Pons (tissue), 1 donor: Measurements from ENCODE around the gene GGA1.
"Not testable (repeated sequence)": the region's sequence is repeated elsewhere in the genome, so short reads cannot be mapped to it uniquely, and the experiment has no call there.

Source experiments
- DNase-seq: peaks from one replicate; pipeline ENCODE4 v3.0.0-alpha.2; 2016; ENCODE audit warnings: low spot score

Gene GGA1

DNA sequence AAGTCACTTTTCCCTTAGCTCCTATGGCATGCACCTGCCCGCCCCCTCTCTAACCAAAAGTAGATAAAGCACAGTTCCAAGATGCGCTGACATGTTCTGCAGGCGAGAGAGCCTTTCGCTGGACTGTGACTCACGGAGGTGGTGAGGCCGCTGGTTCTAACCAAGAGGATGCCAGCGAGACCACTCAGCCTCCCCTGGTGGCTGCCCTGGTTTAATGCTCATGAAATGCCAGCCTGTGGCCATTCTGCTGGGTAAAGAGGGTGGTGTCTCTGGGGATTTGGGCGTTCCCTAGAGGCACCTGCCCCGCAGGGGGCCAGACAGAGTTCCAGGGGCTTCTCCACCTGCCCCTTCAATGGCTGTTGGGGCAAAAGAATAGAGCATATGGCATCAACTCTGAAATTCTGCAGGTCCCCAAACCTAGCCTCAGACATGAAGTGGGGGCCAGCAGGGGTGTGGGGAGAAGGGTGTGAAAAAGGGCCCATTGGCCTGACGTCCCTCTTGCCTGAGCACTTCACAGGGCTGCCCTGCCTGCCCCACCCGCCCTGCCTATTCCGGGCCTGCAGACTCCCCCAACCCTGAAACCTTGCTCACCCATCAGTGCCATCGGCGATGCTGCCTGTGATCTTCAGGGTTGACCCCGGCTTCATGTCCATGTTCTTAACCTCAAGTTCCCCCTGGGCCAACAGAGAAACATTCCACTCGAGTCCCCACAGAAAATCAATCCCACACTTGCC is 37.2 kb upstream of the GGA1 start:
- DNase-seq = no peak

- no peak for DNase-seq
Observed at GRCh38 chr22:37571992-37572373, 36.7 kb upstream of the GGA1 start.

- DNase-seq = no peak
Observed at GRCh38 chr22:37575490-37576003, 33.1 kb upstream of the GGA1 start.

GRCh38 chr22:37578002-37578401 is 30.6 kb upstream of the GGA1 start:
- DNase-seq = no peak

- peak; percentile 53 for DNase-seq
Observed at GRCh38 chr22:37581504-37581903, 27.1 kb upstream of the GGA1 start.

DNA sequence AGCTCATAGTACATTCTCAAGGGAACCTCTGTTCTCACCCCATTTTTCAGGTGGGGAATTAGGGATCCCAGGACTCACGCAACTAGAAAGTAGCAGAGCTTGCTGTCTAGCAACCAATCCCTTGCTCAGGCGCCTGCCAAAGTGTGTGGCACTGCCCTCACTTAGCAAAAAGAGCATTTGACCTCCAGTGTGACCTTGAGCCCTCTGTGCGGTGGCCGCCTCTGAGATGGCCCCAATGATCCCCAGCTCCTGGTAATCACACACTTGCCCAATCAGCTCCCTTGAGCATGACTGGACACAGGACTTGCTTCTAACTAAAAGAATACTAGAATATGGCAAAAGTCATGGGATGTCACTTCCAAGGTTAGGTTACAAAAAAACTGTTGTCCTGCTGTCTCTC is 26.1 kb upstream of the GGA1 start:
- no peak for DNase-seq

- DNase-seq = no peak
Observed at GRCh38 chr22:37588546-37589215, 20.0 kb upstream of the GGA1 start.

GRCh38 chr22:37589636-37590035 is 19.0 kb upstream of the GGA1 start:
- no peak for DNase-seq

GRCh38 chr22:37591081-37591480 is 17.6 kb upstream of the GGA1 start:
- not testable (repeated sequence) for DNase-seq

DNA sequence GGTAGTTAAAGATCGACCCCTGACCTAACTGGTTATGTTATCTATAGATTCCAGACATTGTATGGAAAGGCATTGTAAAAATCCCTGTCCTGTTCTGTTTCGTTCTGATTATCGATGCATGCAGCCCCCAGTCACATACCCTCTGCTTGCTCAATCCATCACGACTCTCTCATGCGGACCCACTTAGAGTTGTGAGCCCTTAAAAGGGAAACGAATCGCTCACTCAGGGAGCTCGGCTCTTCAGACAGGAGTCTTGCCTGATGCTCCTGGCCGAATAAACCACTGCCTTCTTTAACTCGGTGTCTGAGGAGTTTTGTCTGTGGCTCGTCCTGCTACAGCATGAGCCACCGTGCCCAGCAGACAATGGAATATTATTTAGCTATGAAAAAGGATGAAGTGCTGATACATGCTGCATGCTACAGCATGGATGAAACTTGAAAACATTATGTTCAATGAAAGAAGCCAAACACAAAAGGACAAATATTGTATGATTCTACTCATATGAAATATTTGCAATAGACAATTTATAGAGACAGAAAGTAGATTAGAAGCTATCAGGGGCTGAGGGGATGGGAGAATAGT is 16.7 kb upstream of the GGA1 start:
- no peak for DNase-seq

- DNase-seq = no peak
Observed at GRCh38 chr22:37594237-37594636, 14.4 kb upstream of the GGA1 start.

GRCh38 chr22:37599153-37599552 is 9.5 kb upstream of the GGA1 start:
- peak; percentile 65 for DNase-seq

GRCh38 chr22:37601203-37601539 is 7.5 kb upstream of the GGA1 start:
- no peak for DNase-seq

DNA sequence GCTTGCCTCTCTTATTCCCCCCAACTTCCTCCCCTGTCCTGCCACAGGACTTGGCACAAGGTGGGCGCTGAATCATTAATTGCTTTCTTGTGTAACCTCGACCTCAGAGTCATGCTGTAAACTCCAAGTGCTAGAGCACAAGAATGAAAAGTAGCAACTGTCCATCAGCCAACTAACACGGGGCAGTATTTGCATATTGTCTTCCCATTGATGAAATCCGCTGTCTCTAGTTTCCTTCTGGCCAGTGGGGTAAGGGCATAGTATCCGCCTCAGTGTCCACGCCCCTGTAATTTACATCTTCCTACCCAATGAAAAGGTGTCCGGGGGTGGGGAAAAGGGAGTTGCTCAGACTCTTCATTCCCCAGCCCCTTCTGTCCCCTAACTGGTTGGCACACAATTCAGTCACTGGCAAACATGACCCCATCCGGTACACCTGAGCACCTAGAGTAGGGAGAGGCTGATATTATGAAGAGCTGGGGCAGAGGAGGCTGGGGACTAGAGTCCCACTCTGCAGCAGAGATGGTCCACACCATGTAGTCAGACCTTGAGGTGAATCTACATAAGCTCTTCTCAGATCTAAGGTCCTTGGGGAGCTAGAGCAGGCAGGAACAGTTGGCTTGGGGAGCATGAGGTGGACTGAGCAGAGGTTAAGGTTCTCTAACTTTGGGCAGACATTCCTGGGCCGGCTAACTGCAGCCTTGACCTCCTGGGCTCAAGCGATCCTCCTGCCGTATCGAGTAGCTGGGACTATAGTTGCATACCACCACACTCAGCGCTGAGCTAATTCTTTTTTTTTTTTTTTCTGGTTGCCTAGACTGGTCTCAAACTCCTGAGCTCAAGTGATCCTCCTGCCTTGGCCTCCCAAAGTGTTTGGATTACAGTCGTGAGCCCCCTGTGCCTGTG is 6.8 kb upstream of the GGA1 start:
- DNase-seq = no peak

DNA sequence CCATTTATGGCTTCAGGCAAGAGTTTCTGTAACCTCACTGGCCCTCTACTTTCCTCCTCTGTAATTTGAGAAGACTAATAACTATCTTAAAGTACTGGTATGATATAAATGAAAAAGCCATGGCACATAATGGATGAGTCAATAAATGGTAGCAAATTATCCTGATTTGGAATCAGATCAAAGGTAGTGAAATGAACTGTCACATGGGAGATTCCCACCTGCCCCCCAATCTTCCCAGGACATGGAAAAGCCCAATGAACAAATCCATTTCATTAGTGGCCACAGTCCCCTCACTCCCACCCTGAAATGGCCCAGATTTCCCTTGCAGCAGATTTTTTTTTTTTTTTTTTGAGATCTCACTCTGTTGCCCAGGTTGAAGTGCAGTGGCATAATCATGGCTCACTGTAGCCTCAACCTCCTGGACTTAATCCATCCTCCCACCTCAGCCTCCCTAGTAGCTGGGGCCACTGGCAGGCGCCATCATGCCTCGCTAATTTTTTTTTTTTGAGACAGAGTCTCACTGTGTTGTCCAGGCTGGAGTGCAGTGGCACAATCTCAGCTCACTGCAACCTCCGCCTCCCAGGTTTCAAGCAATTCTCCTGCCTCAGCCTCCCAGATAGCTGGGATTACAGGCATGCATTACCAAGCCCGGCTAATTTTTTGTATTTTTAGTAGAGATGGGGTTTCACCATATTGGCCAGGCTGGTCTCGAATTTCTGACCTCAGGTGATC is 5.9 kb upstream of the GGA1 start:
- not testable (repeated sequence) for DNase-seq

- DNase-seq = no peak
Observed at GRCh38 chr22:37604074-37604473, 4.6 kb upstream of the GGA1 start.

GRCh38 chr22:37604875-37605274 is 3.8 kb upstream of the GGA1 start:
- no peak for DNase-seq

DNA sequence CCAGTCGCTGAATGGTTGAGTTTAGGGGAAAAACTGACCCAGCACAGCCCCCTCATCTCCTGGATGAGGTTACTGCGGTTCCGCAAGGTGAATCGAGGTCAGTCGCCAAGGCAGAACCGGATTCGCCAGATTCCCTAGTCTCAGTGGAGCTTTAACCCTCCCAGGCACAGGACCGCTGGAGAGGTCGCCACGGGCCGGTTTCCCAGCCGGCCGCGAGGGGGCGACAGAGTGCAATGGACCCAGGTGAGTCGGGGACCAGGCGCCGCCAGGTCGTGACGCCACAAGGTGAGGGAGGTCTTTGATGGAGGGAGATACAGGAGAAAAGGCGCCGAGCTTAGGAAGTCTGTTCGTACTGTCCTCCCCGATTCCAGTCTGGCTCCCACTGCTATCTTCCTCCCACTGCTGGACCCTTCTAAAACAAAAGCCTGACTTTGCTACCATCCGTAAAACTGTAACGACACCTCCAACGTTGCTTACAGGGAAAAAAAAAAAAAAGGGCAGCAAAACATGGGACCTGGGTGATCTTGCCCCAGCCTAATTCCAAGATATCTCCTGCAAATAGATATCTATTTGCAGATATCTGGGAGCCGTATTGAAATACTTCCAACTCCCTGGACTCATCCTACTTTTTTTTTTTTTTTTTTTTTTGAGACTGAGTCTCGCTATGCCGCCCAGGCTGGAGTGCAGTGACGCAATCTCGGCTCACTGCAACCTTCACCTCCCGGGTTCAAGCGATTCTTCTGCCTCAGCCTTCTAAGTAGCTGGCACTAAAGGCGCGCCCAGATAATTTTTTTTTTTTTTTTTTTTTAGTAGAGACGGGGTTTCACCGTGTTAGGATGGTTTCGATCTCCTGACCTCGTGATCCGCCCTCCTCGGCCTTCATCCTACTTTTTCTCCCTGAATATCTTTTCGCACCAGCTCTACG is 1.4 kb upstream of the GGA1 start:
- peak; percentile 83 for DNase-seq

DNA sequence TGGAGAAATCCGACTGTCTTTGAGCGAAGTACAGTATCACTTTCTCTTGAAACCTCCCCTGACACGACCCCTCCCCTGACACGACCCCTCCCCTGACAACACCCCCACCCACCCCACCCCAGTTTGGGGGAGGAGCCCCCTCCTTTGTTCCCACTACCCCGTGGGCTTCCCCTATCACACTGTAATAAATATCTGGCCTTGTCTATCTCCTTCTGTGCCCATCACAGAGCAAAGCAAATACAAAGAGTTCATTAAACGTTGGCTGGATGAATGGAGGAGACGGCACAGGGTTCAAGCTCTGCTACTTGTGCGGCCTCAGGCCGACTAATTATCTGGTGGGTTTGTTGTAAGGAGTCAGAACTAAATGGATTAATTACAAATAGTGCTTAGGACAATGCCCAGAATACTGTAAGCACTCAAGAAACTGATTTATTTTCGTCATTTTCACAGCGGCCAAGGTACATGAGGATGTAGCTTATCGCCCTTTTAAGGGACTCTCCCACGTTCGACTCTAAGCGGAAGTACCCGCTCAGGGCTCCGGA is 628 bp upstream of the GGA1 start:
- DNase-seq = no peak
